ENCODE data around the gene CHTOP. TPM values are rescaled to one million over a fixed set of nuclear protein-coding genes. Genes with fewer than 3 reads are reported as not detected.

The CHTOP gene
- polyA plus RNA-seq, 1 of the 3 experiments (the other 2 are of a cell fraction), result 84.9 TPM

DNA sequence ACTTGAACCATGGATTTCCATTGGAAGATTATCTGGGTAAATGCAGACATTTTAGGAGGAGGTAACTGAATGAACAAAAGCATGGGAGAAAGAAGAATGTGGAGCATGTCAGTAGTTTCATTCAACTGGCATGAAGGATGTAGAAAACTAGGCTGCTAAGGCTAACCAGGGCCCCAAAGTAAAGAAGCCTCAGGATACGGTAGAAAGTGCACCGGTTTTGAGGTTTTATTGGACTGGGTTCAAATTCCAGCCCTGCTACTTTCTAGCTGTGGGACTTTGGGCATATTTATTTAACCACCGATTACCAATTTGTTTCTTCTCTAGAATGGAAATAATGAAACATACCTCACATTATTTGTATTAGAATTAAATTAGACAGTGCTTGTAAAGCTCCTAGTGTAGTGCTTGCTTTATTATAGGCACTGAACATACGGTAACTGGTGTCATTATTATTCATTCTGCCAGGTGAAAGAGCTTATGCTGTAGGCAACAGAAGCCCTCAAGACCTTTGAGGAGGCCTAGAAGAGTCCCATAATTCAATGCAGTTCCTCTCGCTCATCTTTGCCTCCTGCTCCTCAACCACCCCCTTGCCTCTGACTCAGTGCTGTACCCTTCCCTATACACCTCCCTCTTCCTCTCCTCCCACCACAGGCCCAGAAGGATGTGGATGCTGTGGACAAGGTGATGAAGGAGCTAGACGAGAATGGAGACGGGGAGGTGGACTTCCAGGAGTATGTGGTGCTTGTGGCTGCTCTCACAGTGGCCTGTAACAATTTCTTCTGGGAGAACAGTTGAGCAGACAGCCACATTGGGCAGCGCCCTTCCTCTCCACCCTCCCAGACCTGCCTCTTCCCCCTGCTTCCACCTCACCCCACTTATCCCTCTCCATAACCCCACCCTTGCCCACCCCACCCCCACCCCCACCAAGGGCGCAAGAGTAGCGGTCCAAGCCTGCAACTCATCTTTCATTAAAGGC lies 2.5 kb upstream of the CHTOP start:
- no peaks in the 10 kb centered on the region for H3K9me3 ChIP-seq
- ChIA-PET POLR2A (no interaction called here), CTCF (interaction anchor here (0.6 to 8.3 kb wide), 2 partner anchors 15 to 120 kb away, joined by 3 to 62 read pairs; partner anchors contain the start of genes S100A14 and S100A16)
- no peaks in the 10 kb centered on the region for H3K27me3 ChIP-seq (ENCODE audit: insufficient read depth)
- peaks cover 10 to 11% of the 10 kb centered on the region in 2 experiments; a peak in 2 of 4 replicates for H3K4me1 ChIP-seq (ENCODE audit: control insufficient read depth in 1 of 2, insufficient read depth in 2 of 2, low read depth in 1 of 2, low read length in 1 of 2)
- no peak overlapping the region for H3K9ac ChIP-seq
- WGBS (ENCODE audit: low lambda C conversion rate), result 81% methylated on average over 10 of the region's 10 CpGs
- H3K4me2 ChIP-seq, result no peak overlapping the region
- no peak for DNase-seq
- no peak overlapping the region for H3K27ac ChIP-seq (ENCODE audit: low read depth in 2 of 2, low read length in 1 of 2)
- H3K36me3 ChIP-seq (replicated peaks in 1 of 2; ENCODE audit: control insufficient read depth in 1 of 2, insufficient read depth in 2 of 2, low read length in 1 of 2), result peaks cover 2 to 10% of the 10 kb centered on the region in 2 experiments
- peaks cover 27% of the 10 kb centered on the region for H3K79me2 ChIP-seq (ENCODE audit: insufficient read depth)
- H3F3A ChIP-seq (replicated peaks; ENCODE audit: insufficient read depth), result peaks cover 12% of the 10 kb centered on the region
- H4K20me1 ChIP-seq (ENCODE audit: insufficient read depth), result peaks cover 3% of the 10 kb centered on the region; the same call in 1 of the 2 replicates
- H3K4me3 ChIP-seq (ENCODE audit: low read depth in 2 of 2, low read length in 1 of 2), result no peak overlapping the region
- TF ChIP-seq NRF1 (IDR thresholded peaks at IDR 0.05; ENCODE audit: low read depth, low read length), result no peak
- no peak for TF ChIP-seq TEAD4 (IDR thresholded peaks at IDR 0.05; ENCODE audit: borderline replicate concordance, insufficient read depth)
- TF ChIP-seq, protein P1, sequence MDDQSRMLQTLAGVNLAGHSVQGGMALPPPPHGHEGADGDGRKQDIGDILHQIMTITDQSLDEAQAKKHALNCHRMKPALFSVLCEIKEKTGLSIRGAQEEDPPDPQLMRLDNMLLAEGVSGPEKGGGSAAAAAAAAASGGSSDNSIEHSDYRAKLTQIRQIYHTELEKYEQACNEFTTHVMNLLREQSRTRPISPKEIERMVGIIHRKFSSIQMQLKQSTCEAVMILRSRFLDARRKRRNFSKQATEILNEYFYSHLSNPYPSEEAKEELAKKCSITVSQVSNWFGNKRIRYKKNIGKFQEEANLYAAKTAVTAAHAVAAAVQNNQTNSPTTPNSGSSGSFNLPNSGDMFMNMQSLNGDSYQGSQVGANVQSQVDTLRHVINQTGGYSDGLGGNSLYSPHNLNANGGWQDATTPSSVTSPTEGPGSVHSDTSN (IDR thresholded peaks at IDR 0.05), result no peak
- TF ChIP-seq MEF2A (IDR thresholded peaks at IDR 0.05; ENCODE audit: borderline replicate concordance, low read depth), result no peak
- TF ChIP-seq TAF1 (IDR thresholded peaks at IDR 0.05; ENCODE audit: borderline replicate concordance, low read depth, low read length), result no peak
- TF ChIP-seq SMC3 (IDR thresholded peaks at IDR 0.05; ENCODE audit: low read depth, low read length), result no peak
- TF ChIP-seq RXRA (IDR thresholded peaks at IDR 0.05; ENCODE audit: borderline replicate concordance, low read depth), result no peak
- TF ChIP-seq, protein P2, sequence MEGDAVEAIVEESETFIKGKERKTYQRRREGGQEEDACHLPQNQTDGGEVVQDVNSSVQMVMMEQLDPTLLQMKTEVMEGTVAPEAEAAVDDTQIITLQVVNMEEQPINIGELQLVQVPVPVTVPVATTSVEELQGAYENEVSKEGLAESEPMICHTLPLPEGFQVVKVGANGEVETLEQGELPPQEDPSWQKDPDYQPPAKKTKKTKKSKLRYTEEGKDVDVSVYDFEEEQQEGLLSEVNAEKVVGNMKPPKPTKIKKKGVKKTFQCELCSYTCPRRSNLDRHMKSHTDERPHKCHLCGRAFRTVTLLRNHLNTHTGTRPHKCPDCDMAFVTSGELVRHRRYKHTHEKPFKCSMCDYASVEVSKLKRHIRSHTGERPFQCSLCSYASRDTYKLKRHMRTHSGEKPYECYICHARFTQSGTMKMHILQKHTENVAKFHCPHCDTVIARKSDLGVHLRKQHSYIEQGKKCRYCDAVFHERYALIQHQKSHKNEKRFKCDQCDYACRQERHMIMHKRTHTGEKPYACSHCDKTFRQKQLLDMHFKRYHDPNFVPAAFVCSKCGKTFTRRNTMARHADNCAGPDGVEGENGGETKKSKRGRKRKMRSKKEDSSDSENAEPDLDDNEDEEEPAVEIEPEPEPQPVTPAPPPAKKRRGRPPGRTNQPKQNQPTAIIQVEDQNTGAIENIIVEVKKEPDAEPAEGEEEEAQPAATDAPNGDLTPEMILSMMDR (IDR thresholded peaks at IDR 0.05), result no peak
- TF ChIP-seq GATA2 (CRISPR knock-in tag; IDR thresholded peaks at IDR 0.05), result no peak
- no peak for TF ChIP-seq EP300 (IDR thresholded peaks at IDR 0.05; ENCODE audit: borderline replicate concordance in 1 of 2, low read depth in 1 of 2, low read length in 1 of 2)
- no peak for TF ChIP-seq TCF12 (IDR thresholded peaks at IDR 0.05)
- TF ChIP-seq FOXJ3 (CRISPR knock-in tag; IDR thresholded peaks at IDR 0.05), result no peak
- TF ChIP-seq, protein P3, sequence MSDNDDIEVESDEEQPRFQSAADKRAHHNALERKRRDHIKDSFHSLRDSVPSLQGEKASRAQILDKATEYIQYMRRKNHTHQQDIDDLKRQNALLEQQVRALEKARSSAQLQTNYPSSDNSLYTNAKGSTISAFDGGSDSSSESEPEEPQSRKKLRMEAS (IDR thresholded peaks at IDR 0.05; ENCODE audit: low read depth), result no peak
- TF ChIP-seq, protein P4, sequence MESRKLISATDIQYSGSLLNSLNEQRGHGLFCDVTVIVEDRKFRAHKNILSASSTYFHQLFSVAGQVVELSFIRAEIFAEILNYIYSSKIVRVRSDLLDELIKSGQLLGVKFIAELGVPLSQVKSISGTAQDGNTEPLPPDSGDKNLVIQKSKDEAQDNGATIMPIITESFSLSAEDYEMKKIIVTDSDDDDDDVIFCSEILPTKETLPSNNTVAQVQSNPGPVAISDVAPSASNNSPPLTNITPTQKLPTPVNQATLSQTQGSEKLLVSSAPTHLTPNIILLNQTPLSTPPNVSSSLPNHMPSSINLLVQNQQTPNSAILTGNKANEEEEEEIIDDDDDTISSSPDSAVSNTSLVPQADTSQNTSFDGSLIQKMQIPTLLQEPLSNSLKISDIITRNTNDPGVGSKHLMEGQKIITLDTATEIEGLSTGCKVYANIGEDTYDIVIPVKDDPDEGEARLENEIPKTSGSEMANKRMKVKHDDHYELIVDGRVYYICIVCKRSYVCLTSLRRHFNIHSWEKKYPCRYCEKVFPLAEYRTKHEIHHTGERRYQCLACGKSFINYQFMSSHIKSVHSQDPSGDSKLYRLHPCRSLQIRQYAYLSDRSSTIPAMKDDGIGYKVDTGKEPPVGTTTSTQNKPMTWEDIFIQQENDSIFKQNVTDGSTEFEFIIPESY (IDR thresholded peaks at IDR 0.05; ENCODE audit: borderline replicate concordance, low read depth), result no peak
- TF ChIP-seq EZH2phosphoT487 (IDR thresholded peaks at IDR 0.05; ENCODE audit: borderline replicate concordance, low read depth), result no peak
- TF ChIP-seq YY1 (IDR thresholded peaks at IDR 0.05; ENCODE audit: low read depth), result no peak
- TF ChIP-seq, protein P5, sequence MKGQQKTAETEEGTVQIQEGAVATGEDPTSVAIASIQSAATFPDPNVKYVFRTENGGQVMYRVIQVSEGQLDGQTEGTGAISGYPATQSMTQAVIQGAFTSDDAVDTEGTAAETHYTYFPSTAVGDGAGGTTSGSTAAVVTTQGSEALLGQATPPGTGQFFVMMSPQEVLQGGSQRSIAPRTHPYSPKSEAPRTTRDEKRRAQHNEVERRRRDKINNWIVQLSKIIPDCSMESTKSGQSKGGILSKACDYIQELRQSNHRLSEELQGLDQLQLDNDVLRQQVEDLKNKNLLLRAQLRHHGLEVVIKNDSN (IDR thresholded peaks at IDR 0.05; ENCODE audit: borderline replicate concordance, low read depth), result no peak
- TF ChIP-seq, protein P6, sequence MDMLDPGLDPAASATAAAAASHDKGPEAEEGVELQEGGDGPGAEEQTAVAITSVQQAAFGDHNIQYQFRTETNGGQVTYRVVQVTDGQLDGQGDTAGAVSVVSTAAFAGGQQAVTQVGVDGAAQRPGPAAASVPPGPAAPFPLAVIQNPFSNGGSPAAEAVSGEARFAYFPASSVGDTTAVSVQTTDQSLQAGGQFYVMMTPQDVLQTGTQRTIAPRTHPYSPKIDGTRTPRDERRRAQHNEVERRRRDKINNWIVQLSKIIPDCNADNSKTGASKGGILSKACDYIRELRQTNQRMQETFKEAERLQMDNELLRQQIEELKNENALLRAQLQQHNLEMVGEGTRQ (IDR thresholded peaks at IDR 0.05; ENCODE audit: borderline replicate concordance, low read depth, low read length), result no peak
- TF ChIP-seq SIN3A (IDR thresholded peaks at IDR 0.05; ENCODE audit: borderline replicate concordance, low read depth, low read length), result no peak
- no peak overlapping the region for H2AFZ ChIP-seq (ENCODE audit: low read depth)
- H3K9me2 ChIP-seq, result no peaks in the 10 kb centered on the region
